GM23248 (cell line): ENCODE results near the gene CPA2.

Experiments
- EZH2 ChIP-seq: fragments of 200-600 bp; sonication (generic); IDR thresholded peaks from 2 replicates; pipeline ENCODE4 v1.6.1; 2018; ENCODE audit warnings: antibody characterized with exemption, mild to moderate bottlenecking; ENCODE audit not compliant: insufficient read depth, poor library complexity, severe bottlenecking
- EZH2phosphoT487 ChIP-seq: fragments of 200-600 bp; sonication (generic); IDR thresholded peaks from 2 replicates; pipeline ENCODE4 v1.6.1; 2018; ENCODE audit warnings: antibody characterized with exemption, moderate library complexity, mild to moderate bottlenecking, low read depth; ENCODE audit not compliant: insufficient read depth

DNA sequence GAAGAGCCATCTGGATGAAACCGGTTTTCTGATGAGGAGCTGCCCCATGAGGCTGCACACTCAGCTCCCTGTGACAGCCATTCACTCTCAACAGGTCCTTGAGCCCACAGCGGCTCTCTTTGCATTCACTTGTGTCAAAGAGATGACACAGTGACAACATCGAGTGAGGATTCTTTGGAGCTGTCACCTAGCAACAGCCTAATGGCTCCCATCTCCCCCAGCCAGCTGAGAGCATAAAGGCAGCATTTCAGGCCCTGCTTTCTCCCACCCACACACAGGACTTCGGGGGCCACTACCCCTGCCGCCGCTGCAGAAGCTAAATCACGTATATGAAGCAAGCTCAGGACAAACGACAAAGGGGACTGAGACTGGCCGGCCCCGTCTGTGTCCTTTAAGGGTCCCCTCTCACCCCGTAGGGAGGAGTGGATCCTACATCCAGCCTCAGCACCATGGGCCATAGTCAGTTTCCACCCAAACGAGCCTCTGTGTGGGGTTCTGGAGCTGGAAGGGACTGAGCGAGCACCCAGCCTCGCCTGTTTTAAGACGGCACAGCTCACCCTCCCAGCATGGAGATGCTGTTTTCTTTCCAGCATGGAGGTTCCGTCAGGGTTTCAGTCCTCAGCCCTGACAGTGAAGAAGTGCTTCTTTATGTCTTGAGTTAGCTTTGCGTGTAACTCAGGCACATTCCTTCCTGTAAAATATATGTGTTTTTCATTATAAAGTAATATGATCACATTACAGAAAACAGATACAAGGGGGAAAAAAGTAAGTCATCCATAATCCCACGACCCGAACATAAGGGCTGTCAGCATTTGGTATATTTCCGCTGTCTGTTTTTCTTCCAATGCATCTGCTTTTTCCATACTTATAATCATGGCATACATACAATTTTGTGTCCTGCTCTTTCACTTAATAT is 31.2 kb downstream of the CPA2 start:
- TF ChIP-seq EZH2 (no peak), EZH2phosphoT487 (no peak)
